HUES48 (cell line): ENCODE measurements around the gene NHSL2.
"Not testable (repeated sequence)": the region's sequence is repeated elsewhere in the genome, so short reads cannot be mapped to it uniquely, and the experiment has no call there.

Experiments used
- H3K27ac ChIP-seq: one replicate; pipeline ENCODE4 v1.7.0; 2013; ENCODE audit warnings: low read depth, low read length, inconsistent platforms
- H3K27me3 ChIP-seq: 2 replicates; pipeline ENCODE4 v1.6.1; 2013; ENCODE audit warnings: mild to moderate bottlenecking, low read length; ENCODE audit not compliant: control insufficient read depth, insufficient read depth
- H3K36me3 ChIP-seq: 2 replicates; pipeline ENCODE4 v1.6.1; 2013; ENCODE audit warnings: low read length; ENCODE audit not compliant: control insufficient read depth, insufficient read depth
- H3K4me1 ChIP-seq: 2 replicates; pipeline ENCODE4 v1.6.1; 2013; ENCODE audit warnings: mild to moderate bottlenecking, low read length; ENCODE audit not compliant: control insufficient read depth, insufficient read depth
- H3K4me3 ChIP-seq: 2 replicates; pipeline ENCODE4 v1.5.1; 2013; ENCODE audit warnings: mild to moderate bottlenecking, low read depth, low read length
- H3K9ac ChIP-seq: 2 replicates; pipeline ENCODE4 v1.6.1; 2013; ENCODE audit warnings: mild to moderate bottlenecking, low read depth, low read length, moderate library complexity
- H3K9me3 ChIP-seq: 2 replicates; pipeline ENCODE4 v1.6.1; 2013; ENCODE audit warnings: low read length; ENCODE audit not compliant: control insufficient read depth, insufficient read depth

NHSL2 gene

DNA sequence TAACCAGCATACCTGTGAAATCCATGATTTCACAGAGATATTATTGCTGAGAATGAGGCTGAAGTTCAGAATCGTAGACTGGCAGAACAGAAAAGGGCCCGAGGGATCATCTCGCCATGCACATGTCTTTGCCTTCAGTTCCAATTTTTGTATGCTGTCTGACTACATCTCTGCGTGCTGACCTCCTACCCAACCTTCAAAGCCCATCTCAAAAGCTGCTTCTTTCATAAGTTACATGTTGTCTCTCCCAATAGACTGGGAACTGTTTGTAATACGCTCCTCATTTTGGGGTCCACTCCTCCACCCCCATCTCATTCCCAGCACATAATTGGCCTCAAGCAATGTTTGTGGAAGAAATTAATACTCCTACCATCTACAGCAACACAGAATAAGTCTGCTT is 142.9 kb downstream of the NHSL2 start:
- Histone ChIP-seq H3K27ac (peak overlapping the region; percentile 89), H3K36me3 (no peaks in the 10 kb centered on the region), H3K9ac (no peak overlapping the region), H3K4me1 (peaks cover 29% of the 10 kb centered on the region), H3K4me3 (peak overlapping the region; percentile 41; the same call in 1 of the 2 replicates), H3K27me3 (no peaks in the 10 kb centered on the region), H3K9me3 (no peaks in the 10 kb centered on the region; the same call in 1 of the 2 replicates)

DNA sequence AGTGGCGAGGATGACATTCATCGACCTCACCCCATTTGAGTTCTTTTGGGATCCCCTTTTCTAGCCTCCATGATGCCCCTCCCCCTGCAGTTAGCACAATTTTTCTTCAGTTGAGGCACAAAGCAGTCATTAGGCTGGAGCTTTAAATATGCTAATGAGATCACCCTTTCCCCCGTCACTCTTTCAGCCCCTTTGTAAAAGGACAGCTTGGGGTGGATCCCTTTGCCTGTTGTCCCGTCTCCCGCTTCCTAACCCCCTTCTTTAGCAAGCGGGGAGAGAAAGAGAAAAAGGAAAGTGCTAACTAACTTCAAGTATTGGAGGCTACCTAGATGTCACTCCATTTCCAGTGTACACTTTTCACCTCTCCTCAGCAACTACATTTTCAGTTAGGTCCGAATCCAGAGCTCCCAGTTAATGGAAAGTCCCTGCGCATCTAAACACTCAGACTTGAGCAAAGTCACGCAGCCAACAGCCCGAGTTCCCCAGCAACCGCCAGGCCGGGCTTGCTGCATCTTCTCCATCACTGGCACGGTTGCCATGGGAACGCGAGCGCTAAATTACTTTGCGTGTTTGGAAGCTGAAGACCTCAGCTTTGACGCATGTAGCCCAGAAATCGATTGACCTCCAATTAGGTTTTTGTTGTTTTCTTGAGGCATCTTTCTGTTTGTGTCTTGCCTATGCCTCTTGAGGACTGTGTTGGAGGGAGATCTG is 144.3 kb downstream of the NHSL2 start:
- Histone ChIP-seq H3K4me1 (peaks cover 29% of the 10 kb centered on the region), H3K4me3 (peak overlapping the region; percentile 32; the same call in 1 of the 2 replicates), H3K36me3 (no peaks in the 10 kb centered on the region), H3K27ac (peak overlapping the region; percentile 76), H3K9ac (no peak overlapping the region), H3K27me3 (no peaks in the 10 kb centered on the region), H3K9me3 (no peaks in the 10 kb centered on the region; the same call in 1 of the 2 replicates)

DNA sequence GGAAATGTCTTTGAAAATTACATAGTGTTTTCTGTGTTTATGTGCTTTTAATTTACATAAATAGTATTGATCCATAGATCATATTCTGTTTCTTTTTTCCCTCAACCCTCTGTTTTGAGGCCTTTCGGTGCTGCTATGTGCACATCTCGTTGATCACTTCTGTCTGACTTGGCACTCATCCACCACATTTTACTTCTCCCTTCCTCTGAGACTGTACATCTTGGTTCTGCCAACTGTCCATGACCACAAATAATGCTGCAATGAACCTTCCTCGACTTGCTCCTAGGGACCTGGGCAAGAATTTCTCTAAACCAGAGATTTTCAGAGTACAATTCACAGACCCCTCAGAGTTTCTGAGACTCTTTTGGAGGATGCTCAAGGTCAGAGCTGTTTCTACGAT is 146.7 kb downstream of the NHSL2 start:
- H3K4me1 ChIP-seq = peaks cover 31% of the 10 kb centered on the region
- H3K27me3 ChIP-seq = no peaks in the 10 kb centered on the region
- H3K9me3 ChIP-seq = peaks cover 7% of the 10 kb centered on the region
- H3K36me3 ChIP-seq = no peaks in the 10 kb centered on the region
- no peak overlapping the region for H3K27ac ChIP-seq
- no peak overlapping the region for H3K4me3 ChIP-seq
- H3K9ac ChIP-seq = no peak overlapping the region

DNA sequence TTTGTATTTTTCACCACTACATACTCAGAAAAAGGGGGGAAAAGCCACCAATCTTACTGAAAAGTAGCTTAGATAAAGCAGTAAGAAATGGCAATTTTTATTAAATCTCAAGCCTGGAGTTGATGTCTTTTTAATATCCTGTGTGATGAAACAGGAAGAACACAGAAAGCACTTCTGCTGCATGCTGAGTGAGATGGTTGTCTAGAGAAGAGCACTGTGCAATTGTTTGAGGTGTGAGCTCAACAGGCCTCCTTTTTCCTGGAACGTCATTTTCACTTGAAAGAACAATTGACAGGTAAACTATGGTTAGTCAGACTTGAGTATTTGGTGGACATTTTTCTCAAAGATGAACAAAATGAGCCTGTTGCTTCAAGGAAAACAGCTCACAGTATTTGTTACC is 147.2 kb downstream of the NHSL2 start:
- Histone ChIP-seq H3K4me1 (peaks cover 29% of the 10 kb centered on the region), H3K36me3 (no peaks in the 10 kb centered on the region), H3K4me3 (no peak overlapping the region), H3K9me3 (peaks cover 10% of the 10 kb centered on the region), H3K27me3 (no peaks in the 10 kb centered on the region), H3K27ac (no peak overlapping the region), H3K9ac (no peak overlapping the region)

DNA sequence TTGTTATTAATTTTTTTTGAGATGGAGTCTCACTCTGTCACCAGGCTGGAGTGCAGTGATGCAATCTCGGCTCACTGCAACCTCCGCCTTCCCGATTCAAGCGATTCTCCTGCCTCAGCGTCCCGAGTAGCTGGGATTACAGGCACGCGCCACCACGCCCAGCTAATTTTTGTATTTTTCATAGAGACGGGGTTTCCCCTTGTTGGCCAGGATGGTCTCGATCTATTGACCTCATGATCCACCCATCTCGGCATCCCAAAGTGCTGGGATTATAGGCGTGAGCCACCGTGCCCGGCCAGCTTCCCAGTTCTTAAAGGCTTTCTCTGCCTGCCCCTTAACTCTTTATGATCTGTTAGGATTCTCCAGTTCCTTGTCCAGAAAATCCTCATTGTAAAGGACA is 147.7 kb downstream of the NHSL2 start:
- H3K4me3 ChIP-seq, H3K27me3 ChIP-seq, H3K9ac ChIP-seq, H3K27ac ChIP-seq, H3K36me3 ChIP-seq: not testable (repeated sequence)
- Histone ChIP-seq H3K9me3 (peaks cover 12% of the 10 kb centered on the region), H3K4me1 (peaks cover 24% of the 10 kb centered on the region)

DNA sequence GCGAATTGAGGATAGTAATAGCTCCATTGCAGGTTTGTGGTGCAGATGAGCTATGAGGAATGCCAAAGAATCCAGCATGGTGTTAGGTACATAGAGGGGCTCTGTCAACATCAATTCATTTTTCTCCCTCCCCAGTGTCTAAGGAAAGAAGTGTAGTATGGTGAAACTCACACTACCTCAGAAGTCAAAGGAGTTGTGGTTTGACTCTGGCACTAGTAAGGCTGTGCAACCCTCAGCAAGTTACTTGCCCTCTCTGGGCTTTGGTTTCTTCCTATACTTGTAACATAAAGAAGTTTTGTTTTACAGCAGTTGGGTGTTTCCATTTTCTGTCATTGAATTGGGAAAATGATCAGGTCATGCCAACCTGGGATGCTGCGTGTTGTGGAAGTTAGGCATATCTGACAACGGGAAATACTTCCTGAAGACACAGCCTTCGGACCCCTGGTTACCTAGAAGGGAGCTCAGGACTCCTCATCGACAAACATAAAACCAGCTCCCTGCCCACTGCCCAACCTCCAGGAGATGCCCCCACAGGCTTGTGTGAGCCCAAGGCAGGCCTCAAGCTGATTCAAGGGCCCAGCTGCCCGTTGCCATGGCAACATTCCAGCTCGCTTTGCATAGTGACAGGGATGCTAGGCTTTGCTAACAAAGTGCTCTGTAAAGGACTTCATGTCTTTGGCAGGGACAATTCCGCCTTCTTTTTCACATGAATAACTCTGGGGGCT is 149.7 kb downstream of the NHSL2 start:
- Histone ChIP-seq H3K4me3 (no peak overlapping the region), H3K36me3 (no peaks in the 10 kb centered on the region), H3K27ac (no peak overlapping the region), H3K4me1 (peaks cover 6% of the 10 kb centered on the region), H3K9ac (no peak overlapping the region), H3K9me3 (peaks cover 15% of the 10 kb centered on the region), H3K27me3 (no peaks in the 10 kb centered on the region)

DNA sequence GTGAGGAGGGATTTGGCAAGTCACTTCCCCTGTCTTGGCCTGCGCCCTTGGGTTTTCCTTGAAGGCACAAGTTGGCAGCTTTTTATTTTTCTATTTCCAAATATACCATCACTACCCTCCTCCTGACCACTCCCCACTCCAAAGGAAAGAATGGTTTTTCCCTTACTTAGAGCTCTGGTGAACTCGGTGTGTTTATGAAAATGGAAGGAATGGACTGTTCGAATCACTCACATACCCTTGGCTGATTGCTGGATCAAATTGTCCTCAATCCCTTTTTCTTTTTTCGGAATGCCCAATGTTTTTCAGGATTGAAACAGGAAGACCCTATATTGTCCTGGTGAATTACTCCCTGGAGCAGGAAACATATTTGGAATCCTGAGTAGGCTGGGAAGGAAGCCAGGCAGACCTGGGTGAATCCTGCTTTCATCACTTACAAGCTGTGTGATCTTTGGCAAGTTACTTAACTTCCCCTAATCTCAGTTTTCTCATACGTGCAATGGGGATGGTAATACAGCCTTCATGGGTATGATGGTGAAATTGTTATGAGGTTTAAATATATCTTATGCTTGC is 150.4 kb downstream of the NHSL2 start:
- H3K27ac ChIP-seq = no peak overlapping the region
- no peaks in the 10 kb centered on the region for H3K27me3 ChIP-seq
- H3K4me3 ChIP-seq = no peak overlapping the region
- H3K36me3 ChIP-seq = no peaks in the 10 kb centered on the region
- peaks cover 15% of the 10 kb centered on the region for H3K9me3 ChIP-seq
- H3K4me1 ChIP-seq = peaks cover 3% of the 10 kb centered on the region; the same call in 1 of the 2 replicates
- H3K9ac ChIP-seq = no peak overlapping the region

DNA sequence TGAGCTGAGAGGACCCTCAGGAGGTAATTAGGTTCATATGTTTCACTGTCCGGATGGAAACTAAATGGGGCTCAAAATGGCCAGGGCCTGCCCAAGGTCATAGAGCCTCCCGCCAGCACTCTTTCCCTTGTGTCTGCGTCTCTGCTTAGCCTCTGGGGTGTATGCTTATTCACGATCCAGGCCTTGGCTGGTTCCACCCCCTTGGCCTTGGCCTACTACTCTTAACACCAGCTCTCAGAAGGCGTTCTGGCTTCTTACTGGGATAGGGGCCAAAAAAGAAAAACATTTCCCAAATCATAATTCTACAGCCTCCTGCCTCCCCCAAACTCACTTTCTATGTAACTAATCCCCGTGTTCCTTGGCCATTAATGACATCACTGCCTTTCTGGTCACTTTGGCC is 152.3 kb downstream of the NHSL2 start:
- Histone ChIP-seq H3K4me1 (0 out of 2 replicates have a peak, but pooled peaks cover 3% of the 10 kb centered on the region), H3K36me3 (no peaks in the 10 kb centered on the region), H3K27me3 (no peaks in the 10 kb centered on the region), H3K9ac (no peak overlapping the region), H3K27ac (no peak overlapping the region), H3K9me3 (peaks cover 15% of the 10 kb centered on the region), H3K4me3 (no peak overlapping the region)

DNA sequence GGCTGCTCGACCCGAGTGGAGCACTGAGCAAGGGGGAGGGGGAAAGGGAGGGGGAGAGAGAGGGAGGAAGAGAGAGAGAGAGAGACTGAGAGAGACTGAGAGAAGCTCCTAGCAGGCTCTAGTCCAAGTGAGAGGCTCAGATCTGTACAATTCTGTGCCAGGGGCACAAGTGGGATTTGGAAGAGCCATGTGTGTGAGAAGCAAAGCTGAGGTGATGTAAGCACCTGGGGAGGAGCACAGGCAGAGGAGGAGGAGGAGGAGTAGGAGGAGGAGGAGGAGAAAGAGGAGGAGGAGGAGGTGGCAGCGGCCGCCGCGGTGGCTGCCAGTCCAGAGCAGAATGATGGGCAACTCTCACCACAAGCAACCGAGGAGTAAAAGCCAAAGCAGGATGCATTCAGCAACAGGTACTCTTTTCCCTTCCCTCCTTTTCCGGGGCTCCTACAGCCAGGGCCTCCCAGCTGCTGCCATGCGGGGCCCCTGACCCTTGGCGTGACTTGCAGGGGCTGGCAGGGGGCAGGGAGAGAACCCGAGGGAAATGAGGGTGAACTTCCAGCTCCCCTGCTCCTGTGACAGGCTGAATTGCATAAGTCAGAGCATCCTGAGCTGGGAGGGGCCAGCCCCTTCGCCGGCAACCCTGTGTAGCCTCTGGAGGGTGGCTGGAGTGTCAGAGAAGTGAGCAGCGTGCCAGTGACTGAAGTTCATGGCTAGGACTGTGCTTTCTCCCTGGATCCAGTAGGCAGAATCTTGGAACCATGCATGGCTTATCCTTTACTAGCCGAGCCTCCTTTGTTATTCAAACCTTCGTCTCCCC is 158.9 kb downstream of the NHSL2 start:
- H3K27ac ChIP-seq = no peak overlapping the region
- peaks cover 10% of the 10 kb centered on the region; the same call in 1 of the 2 replicates for H3K9me3 ChIP-seq
- no peaks in the 10 kb centered on the region for H3K36me3 ChIP-seq
- H3K4me3 ChIP-seq = 0 out of 2 replicates have a peak overlapping the region, but pooled peaks have one; percentile 17
- H3K27me3 ChIP-seq = no peaks in the 10 kb centered on the region
- H3K4me1 ChIP-seq = peaks cover 13% of the 10 kb centered on the region
- no peak overlapping the region for H3K9ac ChIP-seq

DNA sequence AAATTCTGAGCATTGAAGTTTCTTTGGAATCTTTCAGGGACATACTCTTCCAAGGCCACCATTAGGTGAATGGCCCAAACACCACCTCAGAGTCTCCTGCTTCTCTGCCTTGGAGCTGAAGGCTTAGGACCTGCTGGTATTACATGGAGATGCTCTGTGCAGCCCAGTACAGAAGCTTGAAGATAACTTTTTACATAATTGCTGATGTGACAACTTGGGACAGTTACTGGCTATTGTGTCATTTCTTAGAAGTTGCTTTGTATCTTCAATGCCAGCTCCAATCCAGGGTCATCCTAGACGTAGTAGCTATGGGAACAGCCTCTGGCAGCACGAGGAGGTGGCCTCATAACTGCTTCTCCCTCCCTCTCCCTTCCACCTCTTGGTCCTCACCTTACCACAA is 160.6 kb downstream of the NHSL2 start:
- no peaks in the 10 kb centered on the region for H3K27me3 ChIP-seq
- H3K4me1 ChIP-seq = peaks cover 13% of the 10 kb centered on the region
- H3K27ac ChIP-seq = no peak overlapping the region
- H3K9me3 ChIP-seq = peaks cover 7% of the 10 kb centered on the region; the same call in 1 of the 2 replicates
- H3K36me3 ChIP-seq = no peaks in the 10 kb centered on the region
- no peak overlapping the region for H3K4me3 ChIP-seq
- no peak overlapping the region for H3K9ac ChIP-seq
